Endothelial cell (in vitro differentiated cells): Measurements from ENCODE around the gene LENG8. TPM values are rescaled to one million over a fixed set of nuclear protein-coding genes. Genes with fewer than 3 reads are reported as not detected.

ENCODE experiments used
- DNase-seq: peaks from one replicate; pipeline ENCODE4 v3.0.0; 2021; ENCODE audit warnings: low spot score
- H3K27ac Mint-ChIP-seq: one replicate; pipeline ENCODE4 v1.8.0; 2021; ENCODE audit warnings: mixed read lengths, inconsistent platforms; ENCODE audit not compliant: unreplicated experiment
- H3K27me3 Mint-ChIP-seq: one replicate; pipeline ENCODE4 v1.8.0; 2021; ENCODE audit warnings: mild to moderate bottlenecking, moderate library complexity, mixed read lengths, inconsistent platforms; ENCODE audit not compliant: unreplicated experiment
- H3K36me3 Mint-ChIP-seq: one replicate; pipeline ENCODE4 v1.8.0; 2021; ENCODE audit warnings: mild to moderate bottlenecking, low read depth, mixed read lengths, inconsistent platforms; ENCODE audit not compliant: unreplicated experiment
- H3K4me1 Mint-ChIP-seq: one replicate; pipeline ENCODE4 v1.8.0; 2021; ENCODE audit warnings: mild to moderate bottlenecking, mixed read lengths, inconsistent platforms; ENCODE audit not compliant: unreplicated experiment
- H3K4me3 Mint-ChIP-seq: one replicate; pipeline ENCODE4 v1.8.0; 2021; ENCODE audit warnings: mild to moderate bottlenecking, mixed read lengths, inconsistent platforms; ENCODE audit not compliant: unreplicated experiment
- H3K9me3 Mint-ChIP-seq: one replicate; pipeline ENCODE4 v1.8.0; 2021; ENCODE audit warnings: mixed read lengths, inconsistent platforms; ENCODE audit not compliant: unreplicated experiment
- total RNA-seq: library from RNA; stranded (reverse); fragmentation: NEBNext Ultra II Directional; extraction: Animal tissue kit (Norgen Biotek cat#: 25700); gene quantifications from one replicate; pipeline ENCODE4 v1.2.1, GENCODE V29; 2021; ENCODE audit not compliant: unreplicated experiment
- TF ChIP-seq, protein P1 (sequence below): fragments of 200-600 bp; sonication (generic); IDR thresholded peaks from one replicate; pipeline ENCODE4 v1.5.0; 2021; ENCODE audit warnings: antibody characterized with exemption; ENCODE audit not compliant: unreplicated experiment

LENG8 gene
- total RNA-seq, 1 donor from 2014 or later: 162 TPM

- no peak overlapping the region for H3K4me3 Mint-ChIP-seq
- H3K4me1 Mint-ChIP-seq: peaks cover 18% of the 10 kb centered on the region
Measured at GRCh38 chr19:54420068-54420382, 29.0 kb upstream of the LENG8 start.

GRCh38 chr19:54420383-54421168, 28.4 kb upstream of the LENG8 start:
- peak; percentile 47 for DNase-seq
- TF ChIP-seq, protein P1, sequence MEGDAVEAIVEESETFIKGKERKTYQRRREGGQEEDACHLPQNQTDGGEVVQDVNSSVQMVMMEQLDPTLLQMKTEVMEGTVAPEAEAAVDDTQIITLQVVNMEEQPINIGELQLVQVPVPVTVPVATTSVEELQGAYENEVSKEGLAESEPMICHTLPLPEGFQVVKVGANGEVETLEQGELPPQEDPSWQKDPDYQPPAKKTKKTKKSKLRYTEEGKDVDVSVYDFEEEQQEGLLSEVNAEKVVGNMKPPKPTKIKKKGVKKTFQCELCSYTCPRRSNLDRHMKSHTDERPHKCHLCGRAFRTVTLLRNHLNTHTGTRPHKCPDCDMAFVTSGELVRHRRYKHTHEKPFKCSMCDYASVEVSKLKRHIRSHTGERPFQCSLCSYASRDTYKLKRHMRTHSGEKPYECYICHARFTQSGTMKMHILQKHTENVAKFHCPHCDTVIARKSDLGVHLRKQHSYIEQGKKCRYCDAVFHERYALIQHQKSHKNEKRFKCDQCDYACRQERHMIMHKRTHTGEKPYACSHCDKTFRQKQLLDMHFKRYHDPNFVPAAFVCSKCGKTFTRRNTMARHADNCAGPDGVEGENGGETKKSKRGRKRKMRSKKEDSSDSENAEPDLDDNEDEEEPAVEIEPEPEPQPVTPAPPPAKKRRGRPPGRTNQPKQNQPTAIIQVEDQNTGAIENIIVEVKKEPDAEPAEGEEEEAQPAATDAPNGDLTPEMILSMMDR: no peak
- H3K27me3 Mint-ChIP-seq: peaks cover 7% of the 10 kb centered on the region

More at GRCh38 chr19:54420068-54420382, 29.0 kb upstream of the LENG8 start:
- DNase-seq: no peak
- Mint-ChIP-seq H3K27ac (no peak overlapping the region), H3K27me3 (peaks cover 8% of the 10 kb centered on the region), H3K9me3 (peaks cover 6% of the 10 kb centered on the region), H3K36me3 (peaks cover 12% of the 10 kb centered on the region)
- TF ChIP-seq, protein P1: no peak

GRCh38 chr19:54421169-54421516, 27.9 kb upstream of the LENG8 start:
- H3K36me3 Mint-ChIP-seq: peaks cover 12% of the 10 kb centered on the region
- DNase-seq: no peak
- TF ChIP-seq, protein P1: no peak
- H3K4me1 Mint-ChIP-seq: peaks cover 18% of the 10 kb centered on the region
- H3K27ac Mint-ChIP-seq: no peak overlapping the region
- H3K4me3 Mint-ChIP-seq: no peak overlapping the region
- H3K27me3 Mint-ChIP-seq: peaks cover 4% of the 10 kb centered on the region
- H3K9me3 Mint-ChIP-seq: peaks cover 6% of the 10 kb centered on the region

More at GRCh38 chr19:54420383-54421168, 28.4 kb upstream of the LENG8 start:
- Mint-ChIP-seq H3K4me3 (no peak overlapping the region), H3K4me1 (peaks cover 18% of the 10 kb centered on the region), H3K9me3 (peaks cover 6% of the 10 kb centered on the region), H3K36me3 (peaks cover 12% of the 10 kb centered on the region), H3K27ac (no peak overlapping the region)

DNA sequence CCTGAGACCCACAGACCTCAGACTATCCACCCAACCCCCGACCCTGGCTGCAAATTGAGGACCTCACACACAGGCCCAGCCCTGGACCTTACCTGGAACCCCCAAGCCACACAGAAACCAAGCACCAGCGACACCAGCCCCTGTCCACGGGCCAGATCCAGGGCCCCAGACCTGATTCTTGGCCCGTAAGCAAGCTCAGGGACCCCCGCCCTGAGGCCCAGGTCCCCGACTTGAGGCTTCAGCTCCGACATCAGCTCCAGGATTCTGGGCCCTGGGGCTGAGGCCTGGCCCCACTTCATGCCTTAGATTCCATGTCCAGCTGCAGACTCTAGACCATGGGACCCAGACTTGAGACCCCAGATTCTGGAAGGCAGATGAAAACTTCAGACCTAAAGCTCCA, 27.5 kb upstream of the LENG8 start:
- Mint-ChIP-seq H3K36me3 (peaks cover 12% of the 10 kb centered on the region), H3K4me3 (no peak overlapping the region), H3K9me3 (peaks cover 6% of the 10 kb centered on the region), H3K4me1 (peaks cover 18% of the 10 kb centered on the region), H3K27me3 (peaks cover 4% of the 10 kb centered on the region), H3K27ac (no peak overlapping the region)
- no peak for DNase-seq
- TF ChIP-seq, protein P1: no peak

DNA sequence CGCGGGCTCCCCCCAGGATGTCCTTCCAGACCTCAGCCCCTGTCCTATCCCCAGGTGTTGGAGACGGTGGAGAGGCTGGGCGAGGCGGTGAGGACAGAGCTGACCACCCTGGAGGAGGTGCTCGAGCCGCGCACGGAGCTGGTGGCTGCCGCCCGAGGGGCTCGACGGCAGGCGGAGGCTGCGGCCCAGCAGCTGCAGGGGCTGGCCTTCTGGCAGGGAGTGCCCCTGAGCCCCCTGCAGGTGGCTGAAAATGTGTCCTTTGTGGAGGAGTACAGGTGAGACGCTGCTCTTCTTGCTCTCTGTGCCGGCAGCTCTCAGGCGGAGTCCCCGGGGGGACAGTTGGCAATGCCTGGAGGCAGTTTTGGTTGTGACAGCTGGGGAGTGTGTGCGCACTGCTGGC, 26.9 kb upstream of the LENG8 start:
- no peak for DNase-seq

More for the DNA sequence above, 26.9 kb upstream of the LENG8 start:
- Mint-ChIP-seq H3K27me3 (peaks cover 2% of the 10 kb centered on the region), H3K4me3 (no peak overlapping the region), H3K36me3 (peaks cover 10% of the 10 kb centered on the region), H3K4me1 (peaks cover 16% of the 10 kb centered on the region), H3K9me3 (peaks cover 4% of the 10 kb centered on the region), H3K27ac (no peak overlapping the region)
- TF ChIP-seq, protein P1: no peak
